ENCODE results near the gene ICOS. TPM values are rescaled to one million over a fixed set of nuclear protein-coding genes. Genes with fewer than 3 reads are reported as not detected.

The ICOS gene
- total and polyA plus RNA-seq, 2 of the 8 experiments (the other 6 are each of a cell fraction or from before 2014, with no cell fraction given), result not detected

- no peak for FAIRE-seq
- no peak overlapping the region for H3K18ac ChIP-seq (ENCODE audit: extremely low read depth, low read length)
- no peak overlapping the region for H3K56ac ChIP-seq (replicated peaks; ENCODE audit: insufficient read length, low read depth, low read length)
- H2BK120ac ChIP-seq (replicated peaks; ENCODE audit: low read depth, low read length), result no peak overlapping the region
- WGBS, 2 experiments (ENCODE audit: extremely low coverage in 1 of 2, insufficient coverage in 1 of 2, insufficient read length in 1 of 2, insufficient replicate concordance in 2 of 2, low coverage in 1 of 2, low lambda C conversion rate in 2 of 2, missing lambda C conversion rate in 1 of 2), result 85% methylated on average over 2 of the region's 2 CpGs; no CpG with 5 or more reads in 1 of the 2 experiments
- no peak overlapping the region for H2AK5ac ChIP-seq (ENCODE audit: low read depth, low read length)
- peaks cover 0 to 2% (median 0%) of the 10 kb centered on the region in 4 experiments; a peak in 1 of 7 replicates for H3K4me1 ChIP-seq (replicated peaks in 1 of 4; ENCODE audit: control insufficient read depth in 3 of 4, insufficient read depth in 4 of 4, low read length in 3 of 4)
- no peak for TF ChIP-seq POLR2AphosphoS5 (IDR thresholded peaks at IDR 0.05; ENCODE audit: low read depth, low read length)
- no peak for TF ChIP-seq POU5F1 (IDR thresholded peaks at IDR 0.05; ENCODE audit: low read depth, low read length)
- no peaks in the 10 kb centered on the region for H4K20me1 ChIP-seq (replicated peaks in 1 of 2; ENCODE audit: control insufficient read depth in 1 of 2, insufficient read depth in 2 of 2, low read length in 2 of 2)
- no peak overlapping the region for H2BK12ac ChIP-seq (ENCODE audit: low read depth, low read length)
- CTCF ChIA-PET (ENCODE audit: partially characterized antibody), result interaction anchor here (0.9 kb wide), 1 partner anchor 194 kb away, joined by 3 read pairs; no protein-coding TSS in a partner anchor
- H3K9me3 ChIP-seq (ENCODE audit: insufficient read depth in 2 of 2, low read depth in 1 of 2, low read length in 1 of 2), result no peaks in the 10 kb centered on the region
- H2BK20ac ChIP-seq (ENCODE audit: low read length), result no peak overlapping the region
- H2BK5ac ChIP-seq (ENCODE audit: low read depth, low read length), result no peak overlapping the region
- H3K14ac ChIP-seq (ENCODE audit: insufficient read length), result no peak overlapping the region
- no peaks in the 10 kb centered on the region for H3K79me1 ChIP-seq (ENCODE audit: low read depth, low read length)
- no peaks in the 10 kb centered on the region for H3K27me3 ChIP-seq (replicated peaks in 1 of 4; ENCODE audit: control insufficient read depth in 3 of 4, extremely low read depth in 1 of 4, insufficient read depth in 3 of 4, low read length in 3 of 4)
- no peak overlapping the region for H3K27ac ChIP-seq (ENCODE audit: low read depth, low read length)
- H3K36me3 ChIP-seq (ENCODE audit: control insufficient read depth in 2 of 4, insufficient read depth in 4 of 4, low read length in 3 of 4), result no peaks in the 10 kb centered on the region; a peak in 1 of 8 replicates
- DNase-seq (ENCODE audit: low read depth in 1 of 2, low spot score in 2 of 2), result no peak
- H2AFZ ChIP-seq (ENCODE audit: low read length), result no peak overlapping the region
- no peak overlapping the region for H2BK15ac ChIP-seq (ENCODE audit: low read length)
- POLR2A ChIA-PET (ENCODE audit: partially characterized antibody), result interaction anchor here (0.6 kb wide), 1 partner anchor 68 kb away, joined by 4 read pairs; no protein-coding TSS in a partner anchor
- H4K8ac ChIP-seq (ENCODE audit: extremely low read depth, insufficient read depth, low read length), result no peak overlapping the region
- no peak overlapping the region for H3K4me2 ChIP-seq (ENCODE audit: insufficient read depth in 1 of 2, low read depth in 2 of 2, low read length in 2 of 2)
- no peak overlapping the region for H3K4ac ChIP-seq (replicated peaks; ENCODE audit: insufficient read length, low read depth, low read length)
- H3K23ac ChIP-seq (ENCODE audit: insufficient read length), result no peak overlapping the region
- no peak overlapping the region for H3K9ac ChIP-seq (replicated peaks in 1 of 4; ENCODE audit: extremely low read depth in 1 of 4, low read depth in 3 of 4, low read length in 3 of 4)
- H3K4me3 ChIP-seq (ENCODE audit: extremely low read depth in 1 of 4, insufficient read depth in 2 of 4, low read depth in 3 of 4, low read length in 4 of 4), result no peak overlapping the region
- H4K5ac ChIP-seq (ENCODE audit: insufficient read length, low read depth, low read length), result no peak overlapping the region
- H4K91ac ChIP-seq (replicated peaks; ENCODE audit: insufficient read length, low read length), result no peak overlapping the region
- H3K23me2 ChIP-seq (ENCODE audit: low read depth, low read length), result no peaks in the 10 kb centered on the region
- no peaks in the 10 kb centered on the region for H3K79me2 ChIP-seq (ENCODE audit: control insufficient read depth in 1 of 2, insufficient read depth in 2 of 2, low read length in 2 of 2)
Measured at GRCh38 chr2:203987959-203988358, 51.4 kb downstream of the ICOS start.

Data from H1 (cell line).